Measurements from ENCODE around the gene VSIG4. TPM values are rescaled to one million over a fixed set of nuclear protein-coding genes. Genes with fewer than 3 reads are reported as not detected.

Gene VSIG4
- total RNA-seq, 4 donors from 2014 or later, result 19.6 to 40.8 (median 31.8) TPM

GRCh38 chrX:66015152-66015831 lies 24.6 kb downstream of the VSIG4 start:
- H3K4me3 ChIP-seq (ENCODE audit: low read depth, poor library complexity, severe bottlenecking), result no peak overlapping the region
- intact Hi-C loops (cut with DNase I; ENCODE audit: low total_unique reads), result no loop called here
- peak in 1 of 2 donors; percentile 22 for DNase-seq (ENCODE audit: low spot score in 2 of 2)
- WGBS, 2 donors, result 41 to 68% methylated on average over 2 of the region's 2 CpGs
- TF ChIP-seq CTCF (IDR thresholded peaks at IDR 0.05) (no peak), POLR2A (IDR thresholded peaks at IDR 0.05) (no peak)

- DNase-seq (ENCODE audit: low spot score in 2 of 2), result no peak
- H3K4me3 ChIP-seq (ENCODE audit: low read depth, poor library complexity, severe bottlenecking), result no peak overlapping the region
- no peak for TF ChIP-seq CTCF (IDR thresholded peaks at IDR 0.05)
- TF ChIP-seq POLR2A (IDR thresholded peaks at IDR 0.05), result no peak
- WGBS, 2 donors, result 40 to 58% methylated on average over 1 of the region's 1 CpG
- intact Hi-C loops (cut with DNase I; ENCODE audit: low total_unique reads), result no loop called here
These were observed 25.3 kb downstream of the VSIG4 start for GRCh38 chrX:66014556-66014955.

- no peak overlapping the region for H3K4me3 ChIP-seq (ENCODE audit: low read depth, poor library complexity, severe bottlenecking)
- intact Hi-C loops (cut with DNase I; ENCODE audit: low total_unique reads), result no loop called here
- TF ChIP-seq CTCF (IDR thresholded peaks at IDR 0.05), result no peak
- no peak for TF ChIP-seq POLR2A (IDR thresholded peaks at IDR 0.05)
- DNase-seq (ENCODE audit: low spot score in 2 of 2), result no peak
- WGBS, 2 donors, result 62 to 81% methylated on average over 2 of the region's 2 CpGs
These were observed 25.8 kb downstream of the VSIG4 start for GRCh38 chrX:66014084-66014483.

- WGBS, 2 donors, result 73 to 74% methylated on average over 5 of the region's 5 CpGs
- H3K4me3 ChIP-seq (ENCODE audit: low read depth, poor library complexity, severe bottlenecking), result no peak overlapping the region
- intact Hi-C loops (cut with DNase I; ENCODE audit: low total_unique reads), result no loop called here
- TF ChIP-seq POLR2A (IDR thresholded peaks at IDR 0.05), result no peak
- DNase-seq (ENCODE audit: low spot score in 2 of 2), result no peak
These were observed 26.6 kb downstream of the VSIG4 start for GRCh38 chrX:66013194-66013816.

- intact Hi-C loops (cut with DNase I; ENCODE audit: low total_unique reads), result no loop called here
- 73 to 79% methylated on average over 1 of the region's 1 CpG for WGBS, 2 donors
These were observed 27.8 kb downstream of the VSIG4 start for GRCh38 chrX:66012094-66012534.

More at GRCh38 chrX:66012094-66012534, 27.8 kb downstream of the VSIG4 start:
- H3K4me3 ChIP-seq (ENCODE audit: low read depth, poor library complexity, severe bottlenecking), result no peak overlapping the region
- TF ChIP-seq POLR2A (IDR thresholded peaks at IDR 0.05) (no peak), CTCF (IDR thresholded peaks at IDR 0.05) (no peak)
- DNase-seq (ENCODE audit: low spot score in 2 of 2), result no peak
